ENCODE results near the gene MTPN.

DNA sequence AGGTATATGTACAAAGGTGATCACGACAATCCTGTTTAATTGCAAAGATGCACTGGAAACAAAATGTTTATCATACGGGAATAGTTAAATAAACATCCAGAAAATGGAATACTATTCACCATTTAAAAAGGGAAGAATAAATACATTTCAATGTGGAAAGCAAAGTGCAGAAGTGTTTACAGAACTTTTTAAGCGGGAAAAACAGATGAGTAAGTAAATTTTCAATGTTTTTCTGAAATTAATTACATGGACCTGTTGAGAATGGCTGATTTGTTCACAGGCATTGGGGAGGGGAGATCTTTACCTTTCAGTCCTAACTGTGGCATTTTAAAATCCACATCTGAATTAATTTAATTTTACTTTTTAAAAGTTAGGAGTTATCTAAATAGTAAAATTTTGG is 7.1 kb downstream of the MTPN start:
- TF ChIP-seq, protein P1, sequence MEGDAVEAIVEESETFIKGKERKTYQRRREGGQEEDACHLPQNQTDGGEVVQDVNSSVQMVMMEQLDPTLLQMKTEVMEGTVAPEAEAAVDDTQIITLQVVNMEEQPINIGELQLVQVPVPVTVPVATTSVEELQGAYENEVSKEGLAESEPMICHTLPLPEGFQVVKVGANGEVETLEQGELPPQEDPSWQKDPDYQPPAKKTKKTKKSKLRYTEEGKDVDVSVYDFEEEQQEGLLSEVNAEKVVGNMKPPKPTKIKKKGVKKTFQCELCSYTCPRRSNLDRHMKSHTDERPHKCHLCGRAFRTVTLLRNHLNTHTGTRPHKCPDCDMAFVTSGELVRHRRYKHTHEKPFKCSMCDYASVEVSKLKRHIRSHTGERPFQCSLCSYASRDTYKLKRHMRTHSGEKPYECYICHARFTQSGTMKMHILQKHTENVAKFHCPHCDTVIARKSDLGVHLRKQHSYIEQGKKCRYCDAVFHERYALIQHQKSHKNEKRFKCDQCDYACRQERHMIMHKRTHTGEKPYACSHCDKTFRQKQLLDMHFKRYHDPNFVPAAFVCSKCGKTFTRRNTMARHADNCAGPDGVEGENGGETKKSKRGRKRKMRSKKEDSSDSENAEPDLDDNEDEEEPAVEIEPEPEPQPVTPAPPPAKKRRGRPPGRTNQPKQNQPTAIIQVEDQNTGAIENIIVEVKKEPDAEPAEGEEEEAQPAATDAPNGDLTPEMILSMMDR (IDR thresholded peaks at IDR 0.05; ENCODE audit: low read depth, low read length), result no peak
- no peak for TF ChIP-seq EZH2phosphoT487 (IDR thresholded peaks at IDR 0.05; ENCODE audit: low read depth)

Measured in OCI-LY3 (cell line).